ENCODE results near the gene AKT2. TPM values are rescaled to one million over a fixed set of nuclear protein-coding genes. Genes with fewer than 3 reads are reported as not detected.
A peak's percentile ranks its signal among the peaks of the same experiment; 100 is the strongest.

AKT2 gene
- total and polyA plus RNA-seq, 9 donors = 120 to 223 (median 175) TPM

DNA sequence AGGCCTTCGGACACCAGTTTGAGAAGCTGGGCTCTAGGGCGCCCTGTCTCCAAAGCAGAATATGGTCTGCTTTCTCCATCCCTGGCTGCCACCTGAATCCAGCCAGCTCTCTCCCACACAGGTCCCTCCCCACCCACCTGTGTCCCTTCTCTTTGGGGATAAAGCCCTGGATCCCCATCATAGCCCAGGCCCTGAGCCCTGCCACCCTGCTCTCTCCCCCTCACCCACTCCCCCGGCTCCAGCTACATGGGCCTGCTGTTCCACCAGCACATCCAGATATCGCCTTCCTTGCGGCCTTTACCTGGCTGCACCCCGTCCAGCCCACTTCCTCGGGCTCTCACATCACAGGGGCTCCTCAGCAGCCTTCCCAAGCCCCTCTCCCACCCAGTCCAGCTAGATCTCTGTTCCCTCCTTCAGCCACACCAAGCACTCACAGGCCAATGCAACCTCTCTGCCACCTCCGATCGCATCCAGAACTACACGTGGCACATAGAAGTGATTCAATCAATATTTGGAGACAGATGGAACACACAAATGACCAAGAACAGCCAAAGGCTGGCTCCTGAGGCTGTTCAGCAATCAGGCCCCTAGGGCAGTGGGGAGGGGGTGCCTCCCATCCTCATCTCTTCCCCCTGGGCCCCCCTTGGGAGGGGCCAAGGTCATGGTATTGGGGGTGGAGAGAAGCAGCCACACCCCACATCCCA, 7.6 kb downstream of the AKT2 start:
- 91% methylated on average over 7 of the region's 10 CpGs for WGBS (ENCODE audit: insufficient coverage)
- Histone ChIP-seq H3K4me1 (ENCODE audit: control insufficient read depth, insufficient read depth, low read length) (peaks cover 77% of the 10 kb centered on the region), H3K27ac (ENCODE audit: low read length) (peak overlapping the region; percentile 92)

DNA sequence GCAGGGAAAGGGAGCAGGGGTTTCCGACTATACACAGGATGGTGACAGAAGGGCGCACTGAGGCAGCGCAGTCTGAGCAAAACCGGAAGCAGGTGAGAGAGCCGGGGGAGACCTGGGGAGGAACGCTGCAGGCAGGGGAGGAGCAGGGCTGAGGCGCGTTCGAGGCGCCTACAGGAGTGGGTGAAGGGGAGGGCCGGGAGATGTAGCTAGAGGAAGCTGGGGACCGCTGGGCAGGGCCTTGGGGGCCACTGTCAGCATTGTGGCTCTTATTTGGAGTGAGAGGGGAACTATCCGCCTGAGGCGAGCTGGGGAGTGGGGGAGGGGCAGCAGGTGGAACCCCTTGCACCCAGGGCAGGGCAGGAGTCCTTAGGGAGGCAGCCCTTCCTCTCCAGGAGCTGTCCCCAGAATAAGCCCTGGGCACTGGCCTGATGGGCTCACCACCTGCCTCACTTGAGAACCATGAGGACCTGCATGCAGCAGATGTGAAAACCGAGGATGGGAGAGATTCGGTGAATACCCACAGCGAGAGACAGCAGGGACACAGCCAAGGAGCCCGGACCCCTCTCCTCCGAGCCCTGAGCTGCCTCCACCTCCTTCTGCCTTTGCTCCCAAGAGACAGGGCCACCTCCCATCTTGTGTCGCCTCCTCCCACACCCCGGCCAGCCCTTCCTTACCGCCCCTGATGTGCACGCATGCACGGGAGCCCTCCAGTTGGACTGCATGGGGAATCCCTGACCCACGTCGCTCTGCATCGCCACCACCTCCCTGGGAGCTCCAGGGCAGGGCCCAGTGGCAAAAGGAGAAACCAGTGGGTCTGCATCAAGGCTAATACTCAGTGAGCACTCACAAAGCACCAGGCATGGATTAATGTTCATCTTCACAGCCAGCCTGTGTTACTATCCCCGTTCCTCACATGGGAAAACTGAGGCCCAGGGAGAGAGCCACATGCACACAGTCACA, 10.3 kb downstream of the AKT2 start:
- WGBS (ENCODE audit: insufficient coverage) = 57% methylated on average over 26 of the region's 28 CpGs
- H3K36me3 ChIP-seq (ENCODE audit: control insufficient read depth, insufficient read depth, low read length) = peaks cover 21% of the 10 kb centered on the region
- no peak overlapping the region for H3K4me3 ChIP-seq (ENCODE audit: low read length)
- no peaks in the 10 kb centered on the region for H3K27me3 ChIP-seq (ENCODE audit: control insufficient read depth, insufficient read depth, low read length)
- no peak overlapping the region for H3K27ac ChIP-seq (ENCODE audit: low read length)
- peaks cover 59% of the 10 kb centered on the region for H3K4me1 ChIP-seq (ENCODE audit: control insufficient read depth, insufficient read depth, low read length)
- DNase-seq = no peak
- no peaks in the 10 kb centered on the region for H3K9me3 ChIP-seq (replicated peaks; ENCODE audit: control insufficient read depth, low read depth, low read length)

More for the DNA sequence above, 7.6 kb downstream of the AKT2 start:
- Histone ChIP-seq H3K36me3 (ENCODE audit: control insufficient read depth, insufficient read depth, low read length) (peaks cover 21% of the 10 kb centered on the region), H3K27me3 (ENCODE audit: control insufficient read depth, insufficient read depth, low read length) (no peaks in the 10 kb centered on the region), H3K9me3 (replicated peaks; ENCODE audit: control insufficient read depth, low read depth, low read length) (no peaks in the 10 kb centered on the region), H3K4me3 (ENCODE audit: low read length) (no peak overlapping the region)
- DNase-seq = peak; percentile 22

GRCh38 chr19:40273469-40274360, 11.4 kb downstream of the AKT2 start:
- no peak overlapping the region for H3K4me3 ChIP-seq (ENCODE audit: low read length)
- no peaks in the 10 kb centered on the region for H3K9me3 ChIP-seq (replicated peaks; ENCODE audit: control insufficient read depth, low read depth, low read length)
- H3K36me3 ChIP-seq (ENCODE audit: control insufficient read depth, insufficient read depth, low read length) = peaks cover 25% of the 10 kb centered on the region
- 51% methylated on average over 13 of the region's 14 CpGs for WGBS (ENCODE audit: insufficient coverage)
- peaks cover 48% of the 10 kb centered on the region for H3K4me1 ChIP-seq (ENCODE audit: control insufficient read depth, insufficient read depth, low read length)
- no peaks in the 10 kb centered on the region for H3K27me3 ChIP-seq (ENCODE audit: control insufficient read depth, insufficient read depth, low read length)
- H3K27ac ChIP-seq (ENCODE audit: low read length) = no peak overlapping the region
- DNase-seq = peak; percentile 21

- 92% methylated on average over 8 of the region's 14 CpGs for WGBS (ENCODE audit: insufficient coverage)
- H3K27me3 ChIP-seq (ENCODE audit: control insufficient read depth, insufficient read depth, low read length) = no peaks in the 10 kb centered on the region
- H3K4me3 ChIP-seq (ENCODE audit: low read length) = no peak overlapping the region
- H3K4me1 ChIP-seq (ENCODE audit: control insufficient read depth, insufficient read depth, low read length) = peaks cover 44% of the 10 kb centered on the region
- H3K9me3 ChIP-seq (replicated peaks; ENCODE audit: control insufficient read depth, low read depth, low read length) = no peaks in the 10 kb centered on the region
- H3K36me3 ChIP-seq (ENCODE audit: control insufficient read depth, insufficient read depth, low read length) = peaks cover 28% of the 10 kb centered on the region
- no peak for DNase-seq
- no peak overlapping the region for H3K27ac ChIP-seq (ENCODE audit: low read length)
Observed at GRCh38 chr19:40272261-40272660, 12.9 kb downstream of the AKT2 start.

DNA sequence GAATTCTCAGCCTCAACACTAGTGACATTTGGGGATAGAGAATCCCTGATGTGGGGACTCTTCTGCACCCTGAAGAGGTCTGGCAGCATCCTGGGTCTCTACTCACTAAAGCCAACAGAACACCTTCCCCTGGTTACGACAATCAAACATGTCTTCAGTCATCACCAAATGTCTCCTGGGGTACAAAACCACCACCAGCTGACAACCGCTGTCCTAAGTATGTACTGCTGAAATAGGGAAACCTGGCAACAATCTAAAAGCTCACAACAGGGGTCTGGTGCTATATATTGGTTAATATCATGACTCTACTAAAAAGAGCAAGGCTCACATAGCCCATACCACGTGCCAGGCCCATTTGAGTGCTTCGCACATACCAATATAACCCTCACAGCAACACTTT, 13.4 kb downstream of the AKT2 start:
- Histone ChIP-seq H3K36me3 (ENCODE audit: control insufficient read depth, insufficient read depth, low read length) (peaks cover 28% of the 10 kb centered on the region), H3K4me1 (ENCODE audit: control insufficient read depth, insufficient read depth, low read length) (peaks cover 45% of the 10 kb centered on the region), H3K27ac (ENCODE audit: low read length) (no peak overlapping the region), H3K27me3 (ENCODE audit: control insufficient read depth, insufficient read depth, low read length) (no peaks in the 10 kb centered on the region), H3K9me3 (replicated peaks; ENCODE audit: control insufficient read depth, low read depth, low read length) (no peaks in the 10 kb centered on the region), H3K4me3 (ENCODE audit: low read length) (no peak overlapping the region)
- DNase-seq = no peak
- WGBS (ENCODE audit: insufficient coverage) = no CpG with 5 or more reads among the region's 4 CpGs

- H3K4me3 ChIP-seq (ENCODE audit: low read length) = no peak overlapping the region
- no peaks in the 10 kb centered on the region for H3K27me3 ChIP-seq (ENCODE audit: control insufficient read depth, insufficient read depth, low read length)
- no peak overlapping the region for H3K27ac ChIP-seq (ENCODE audit: low read length)
- no peaks in the 10 kb centered on the region for H3K9me3 ChIP-seq (replicated peaks; ENCODE audit: control insufficient read depth, low read depth, low read length)
- no peak for DNase-seq
- peaks cover 28% of the 10 kb centered on the region for H3K36me3 ChIP-seq (ENCODE audit: control insufficient read depth, insufficient read depth, low read length)
- 83% methylated on average over 4 of the region's 12 CpGs for WGBS (ENCODE audit: insufficient coverage)
- peaks cover 55% of the 10 kb centered on the region for H3K4me1 ChIP-seq (ENCODE audit: control insufficient read depth, insufficient read depth, low read length)
Observed at GRCh38 chr19:40270362-40271089, 14.6 kb downstream of the AKT2 start.

- Histone ChIP-seq H3K4me3 (ENCODE audit: low read length) (no peak overlapping the region), H3K36me3 (ENCODE audit: control insufficient read depth, insufficient read depth, low read length) (peaks cover 29% of the 10 kb centered on the region), H3K9me3 (replicated peaks; ENCODE audit: control insufficient read depth, low read depth, low read length) (no peaks in the 10 kb centered on the region), H3K4me1 (ENCODE audit: control insufficient read depth, insufficient read depth, low read length) (peaks cover 56% of the 10 kb centered on the region), H3K27me3 (ENCODE audit: control insufficient read depth, insufficient read depth, low read length) (no peaks in the 10 kb centered on the region), H3K27ac (ENCODE audit: low read length) (no peak overlapping the region)
- DNase-seq = no peak
- 87% methylated on average over 3 of the region's 11 CpGs for WGBS (ENCODE audit: insufficient coverage)
Observed at GRCh38 chr19:40269216-40269940, 15.8 kb downstream of the AKT2 start.

DNA sequence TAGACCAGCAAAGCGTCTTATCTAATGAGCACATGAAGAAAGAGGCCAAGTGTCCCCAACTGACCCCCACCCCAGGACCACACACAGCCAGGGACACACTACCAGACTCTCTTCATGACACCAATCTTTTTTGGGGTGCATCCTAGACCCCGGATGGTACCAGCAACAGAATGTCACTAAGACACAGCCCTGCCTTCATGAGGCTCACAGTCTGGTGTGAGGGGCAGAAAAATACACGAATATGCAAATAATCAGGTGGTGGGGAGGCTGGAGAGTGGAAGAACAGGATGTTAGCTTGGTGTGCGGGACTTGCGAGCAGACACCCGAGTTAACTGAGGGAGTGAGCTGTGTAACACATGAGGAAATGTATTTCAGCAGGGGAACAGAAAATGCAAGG, 17.5 kb downstream of the AKT2 start:
- peaks cover 51% of the 10 kb centered on the region for H3K4me1 ChIP-seq (ENCODE audit: control insufficient read depth, insufficient read depth, low read length)
- H3K36me3 ChIP-seq (ENCODE audit: control insufficient read depth, insufficient read depth, low read length) = peaks cover 44% of the 10 kb centered on the region
- 84% methylated on average over 5 of the region's 6 CpGs for WGBS (ENCODE audit: insufficient coverage)
- H3K4me3 ChIP-seq (ENCODE audit: low read length) = no peak overlapping the region
- H3K9me3 ChIP-seq (replicated peaks; ENCODE audit: control insufficient read depth, low read depth, low read length) = no peaks in the 10 kb centered on the region
- H3K27me3 ChIP-seq (ENCODE audit: control insufficient read depth, insufficient read depth, low read length) = no peaks in the 10 kb centered on the region
- DNase-seq = no peak
- H3K27ac ChIP-seq (ENCODE audit: low read length) = no peak overlapping the region
